ENCODE measurements around the gene NUMA1. TPM values are rescaled to one million over a fixed set of nuclear protein-coding genes. Genes with fewer than 3 reads are reported as not detected.

NUMA1 gene
- total RNA-seq, 1 donor from 2014 or later = 103 TPM

DNA sequence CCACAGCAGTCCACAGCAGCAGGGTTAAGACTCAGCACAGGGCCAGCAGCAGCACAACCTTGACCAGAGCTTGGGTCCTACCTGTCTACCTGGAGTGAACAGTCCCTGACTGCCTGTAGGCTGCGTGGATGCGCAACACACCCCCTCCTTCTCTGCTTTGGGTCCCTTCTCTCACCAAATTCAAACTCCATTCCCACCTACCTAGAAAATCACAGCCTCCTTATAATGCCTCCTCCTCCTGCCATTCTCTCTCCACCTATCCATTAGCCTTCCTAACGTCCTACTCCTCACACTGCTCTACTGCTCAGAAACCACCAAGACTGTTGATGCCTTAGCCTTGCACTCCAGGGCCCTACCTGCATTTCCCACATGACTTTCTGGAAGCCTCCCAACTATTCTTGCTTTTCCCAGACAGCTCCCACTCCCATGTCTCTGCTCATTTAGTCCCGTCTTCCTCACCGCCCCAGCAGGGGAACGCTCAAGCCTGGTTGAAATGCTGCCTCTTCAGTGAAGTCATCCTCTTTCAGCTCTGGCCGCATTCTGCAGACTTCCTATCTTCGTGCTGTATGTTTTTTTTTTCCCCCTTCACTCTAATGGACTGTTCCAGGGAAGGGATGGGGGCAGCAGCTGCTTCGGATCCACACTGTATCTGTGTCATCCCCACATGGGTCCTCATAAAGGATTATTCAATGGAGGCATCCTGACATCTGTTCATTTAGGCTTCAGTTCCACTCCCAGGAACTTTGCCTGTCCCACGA, 78.3 kb downstream of the NUMA1 start:
- no peak for DNase-seq (ENCODE audit: low read depth in 2 of 2)

DNA sequence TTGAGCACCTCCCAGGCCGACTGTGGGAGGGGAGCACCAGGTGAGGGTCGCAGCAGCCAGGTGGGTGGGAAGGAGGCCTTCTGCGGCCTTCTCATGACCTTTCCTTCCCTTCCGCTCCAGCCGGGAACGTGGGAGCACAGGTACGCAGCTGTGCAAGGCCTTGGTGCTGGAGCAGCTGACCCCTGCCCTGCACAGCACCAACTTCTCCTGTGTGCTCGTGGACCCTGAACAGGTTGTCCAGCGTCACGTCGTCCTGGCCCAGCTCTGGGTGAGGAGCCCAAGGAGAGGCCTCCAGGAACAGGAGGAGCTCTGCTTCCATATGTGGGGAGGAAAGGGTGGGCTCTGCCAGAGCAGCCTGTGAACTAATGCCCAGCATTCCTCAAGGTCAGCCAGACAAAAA, 79.1 kb downstream of the NUMA1 start:
- no peak for DNase-seq (ENCODE audit: low read depth in 2 of 2)

DNA sequence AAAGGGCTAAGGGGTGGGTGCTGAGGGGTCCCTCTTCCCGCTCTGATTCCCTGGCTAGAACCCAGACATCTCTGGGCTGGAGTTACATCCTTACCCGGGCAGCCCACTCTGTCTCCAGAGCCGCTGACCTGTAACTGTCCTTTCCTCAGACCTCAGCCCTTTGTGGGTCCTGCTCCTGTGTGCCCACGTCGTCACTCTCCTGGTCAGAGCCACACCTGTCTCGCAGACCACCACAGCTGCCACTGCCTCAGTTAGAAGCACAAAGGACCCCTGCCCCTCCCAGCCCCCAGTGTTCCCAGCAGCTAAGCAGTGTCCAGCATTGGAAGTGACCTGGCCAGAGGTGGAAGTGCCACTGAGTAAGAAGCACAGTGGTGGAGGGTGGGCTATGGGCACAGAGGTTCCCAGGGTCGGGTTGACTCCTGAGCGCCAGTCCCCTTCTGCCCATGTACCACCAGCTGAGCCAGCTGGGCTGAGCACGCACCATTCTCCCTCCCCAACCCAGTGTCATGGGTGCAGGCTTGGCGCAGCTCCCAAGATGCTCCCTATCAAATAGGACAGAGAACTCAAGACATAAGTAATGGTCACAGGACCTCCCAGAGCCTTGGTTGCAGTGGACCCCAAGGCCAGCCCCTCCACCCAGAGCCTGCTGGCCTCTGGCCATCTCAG, 80.0 kb downstream of the NUMA1 start:
- no peak for DNase-seq (ENCODE audit: low read depth in 2 of 2)

DNA sequence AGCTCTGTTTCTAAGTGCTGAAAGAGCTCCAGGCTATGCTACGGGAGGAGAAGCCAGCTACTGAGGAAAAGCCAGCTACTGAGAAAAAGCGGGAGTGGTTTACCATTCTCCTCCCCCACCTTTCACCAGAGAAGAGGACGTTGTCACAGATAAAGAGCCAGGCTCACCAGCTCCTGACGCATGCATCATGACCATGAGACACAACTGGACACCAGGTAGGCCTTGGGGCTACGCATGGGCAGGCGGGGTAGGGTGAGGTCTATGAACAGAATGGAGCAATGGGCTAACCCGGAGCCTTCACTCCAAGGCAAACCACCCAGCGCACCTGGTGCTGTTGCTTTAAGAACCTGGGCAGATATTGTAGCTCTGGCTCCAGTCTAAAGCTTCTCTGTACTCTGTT, 80.5 kb downstream of the NUMA1 start:
- no peak for DNase-seq (ENCODE audit: low read depth in 2 of 2)

DNA sequence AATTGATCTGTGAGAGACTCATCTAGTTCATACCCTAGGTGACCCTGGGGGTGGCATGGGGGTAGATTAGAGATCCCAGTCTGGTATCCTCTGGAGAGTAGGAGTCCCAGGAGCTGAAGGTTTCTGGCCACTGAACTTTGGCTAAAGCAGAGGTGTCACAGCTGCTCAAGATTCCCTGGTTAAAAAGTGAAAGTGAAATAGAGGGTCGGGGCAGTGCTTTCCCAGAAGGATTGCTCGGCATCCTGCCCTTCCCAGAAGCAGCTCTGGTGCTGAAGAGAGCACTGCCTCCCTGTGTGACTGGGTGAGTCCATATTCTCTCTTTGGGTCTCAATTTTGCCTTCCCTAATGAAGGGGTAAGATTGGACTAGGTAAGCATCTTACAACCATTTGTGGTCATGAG, 81.0 kb downstream of the NUMA1 start:
- peak; percentile 23 to 61 for DNase-seq (ENCODE audit: low read depth in 2 of 2)

DNA sequence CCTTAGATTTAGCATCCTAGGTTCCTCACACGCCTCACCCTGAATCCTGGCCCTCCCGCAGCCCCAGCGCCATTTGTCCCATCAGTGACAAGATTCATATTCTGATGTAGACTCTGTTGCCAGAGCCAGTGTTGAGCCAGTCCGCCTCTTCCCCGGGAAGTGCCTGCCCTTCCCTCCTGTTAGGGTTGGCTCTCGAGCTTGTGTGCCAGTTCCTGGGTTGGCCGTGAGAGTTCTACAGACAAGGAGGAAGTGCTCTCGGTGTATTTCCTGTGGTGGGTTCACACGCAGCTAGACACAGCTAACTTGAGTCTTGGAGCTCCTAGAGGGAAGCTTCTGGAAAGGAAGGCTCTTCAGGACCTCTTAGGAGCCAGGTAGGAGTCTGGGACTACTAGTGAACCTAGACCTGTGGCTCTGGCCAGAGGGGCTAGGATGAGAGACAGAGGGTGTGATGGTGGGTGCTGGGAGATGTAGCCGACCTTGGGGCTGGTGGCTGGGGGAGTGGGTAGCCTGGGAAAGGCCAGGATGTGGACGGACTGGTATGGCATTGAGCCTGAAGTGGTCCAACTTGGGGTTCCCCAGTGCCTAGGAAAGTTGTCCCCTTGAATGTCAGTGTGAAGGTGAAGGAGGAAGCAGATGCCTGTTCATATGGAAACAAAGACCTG, 81.6 kb downstream of the NUMA1 start, which contains the start of gene IL18BP:
Gene IL18BP, plus strand, starts transcription at position 261 of the 662 bp plus-strand sequence. CDS start 1,076 bp downstream, outside the sequence.
- peak; percentile 47 to 70 for DNase-seq (ENCODE audit: low read depth in 2 of 2)

DNA sequence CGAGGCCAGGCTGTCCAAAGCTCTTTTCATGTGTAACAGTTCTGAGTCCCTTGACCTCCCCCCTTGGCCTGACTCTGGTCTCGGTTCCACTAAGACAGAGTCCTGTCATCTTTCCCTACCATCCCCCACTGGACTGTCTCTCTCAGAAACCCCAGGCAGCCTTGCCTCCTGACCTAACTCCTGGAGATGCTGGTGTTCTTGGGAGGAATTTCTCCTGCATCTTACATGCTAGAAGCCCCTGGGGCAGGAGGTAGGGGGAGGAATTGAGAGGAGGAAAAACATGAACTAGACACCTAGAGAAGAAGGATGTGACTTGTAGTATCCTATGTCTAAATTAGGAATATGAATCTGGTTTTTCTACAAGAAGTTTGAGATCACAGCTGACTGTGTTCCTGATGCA, 82.3 kb downstream of the NUMA1 start:
- DNase-seq (ENCODE audit: low read depth in 2 of 2) = no peak

DNA sequence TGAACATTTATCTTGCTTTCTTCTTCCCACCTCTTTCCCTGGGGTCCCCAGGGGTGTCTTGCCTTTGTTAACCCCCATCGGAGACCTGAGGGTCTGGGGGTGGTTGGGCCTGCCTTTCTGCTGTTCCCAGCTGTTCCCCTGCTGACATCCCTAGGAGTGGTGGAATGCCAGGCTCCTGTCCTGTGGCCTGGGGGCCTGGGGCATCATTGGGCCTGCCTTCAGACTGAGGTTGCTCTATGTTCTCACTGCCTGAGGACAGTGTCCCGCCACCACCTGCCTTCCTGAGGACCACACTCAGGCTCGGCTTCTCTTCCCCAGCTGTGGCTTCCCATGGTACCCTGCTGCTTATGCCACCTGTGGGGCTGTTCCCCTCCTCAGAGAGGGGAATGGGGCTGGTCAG, 82.7 kb downstream of the NUMA1 start:
- no peak for DNase-seq (ENCODE audit: low read depth in 2 of 2)

DNA sequence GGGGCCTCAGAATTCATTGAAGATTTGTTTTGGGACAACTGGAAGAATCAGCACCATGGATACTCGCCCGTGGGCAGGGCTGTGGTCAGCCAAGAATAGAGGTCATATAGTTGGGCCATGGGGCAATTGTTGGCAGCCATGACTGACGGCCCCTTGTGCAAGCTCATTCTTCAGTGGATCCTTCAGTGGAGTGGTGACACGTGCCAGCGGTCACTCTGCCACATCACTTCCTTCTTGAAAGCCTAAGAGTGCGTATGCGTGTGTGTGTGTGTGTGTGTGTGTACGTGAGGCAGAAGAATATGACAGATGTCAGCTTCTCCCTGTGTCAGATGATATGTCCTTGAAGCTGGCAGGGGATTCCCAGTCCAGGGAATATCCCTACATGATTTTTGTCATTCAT, 83.4 kb downstream of the NUMA1 start:
- DNase-seq (ENCODE audit: low read depth in 2 of 2) = no peak

DNA sequence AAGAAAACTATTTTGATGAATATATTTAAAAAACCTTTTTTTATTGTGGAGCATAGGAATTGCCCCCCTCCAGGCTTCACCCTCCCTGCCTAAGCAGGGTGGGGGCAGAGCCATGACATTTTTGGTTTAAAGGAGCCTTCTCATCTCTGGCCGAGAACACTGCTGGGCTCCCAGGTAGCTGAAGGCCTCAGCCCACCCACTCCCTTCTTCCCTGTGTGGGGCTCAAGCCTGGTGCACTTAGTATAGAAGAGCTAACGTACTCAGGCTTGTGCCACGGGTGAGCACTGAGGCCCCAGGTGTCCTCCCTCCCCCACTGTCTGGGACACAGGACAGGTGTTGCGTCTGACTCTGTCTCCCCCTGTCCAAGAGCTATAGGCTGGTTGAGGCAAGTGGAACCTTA, 83.8 kb downstream of the NUMA1 start:
- no peak for DNase-seq (ENCODE audit: low read depth in 2 of 2)

DNA sequence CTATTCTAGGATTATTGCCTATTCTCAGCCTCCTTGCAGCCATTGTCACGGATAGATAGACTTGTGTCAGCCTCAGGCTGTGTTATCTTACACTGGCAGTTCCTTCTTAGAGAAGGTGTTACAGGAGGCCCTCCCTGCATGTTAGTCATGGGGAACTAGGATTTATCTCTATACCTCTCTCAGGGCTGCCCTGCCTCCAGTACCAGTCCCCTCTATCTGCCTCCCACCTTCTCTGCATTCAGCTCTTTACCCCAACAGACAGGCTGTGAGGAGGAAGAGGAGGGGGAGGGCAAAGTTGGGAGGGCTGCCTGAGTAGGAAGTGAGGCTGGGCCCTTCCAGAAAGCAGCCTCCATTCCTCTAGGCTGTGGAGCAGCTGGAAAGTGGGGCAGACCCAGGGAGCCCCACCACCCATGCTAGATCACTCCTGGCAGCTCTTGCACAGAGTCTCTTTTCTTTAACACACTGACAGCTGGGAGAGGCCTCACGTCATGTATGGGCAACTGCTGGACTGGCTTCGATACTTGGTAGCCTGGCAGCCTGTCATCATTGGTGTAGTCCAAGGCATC, 84.5 kb downstream of the NUMA1 start:
- no peak for DNase-seq (ENCODE audit: low read depth in 2 of 2)

DNA sequence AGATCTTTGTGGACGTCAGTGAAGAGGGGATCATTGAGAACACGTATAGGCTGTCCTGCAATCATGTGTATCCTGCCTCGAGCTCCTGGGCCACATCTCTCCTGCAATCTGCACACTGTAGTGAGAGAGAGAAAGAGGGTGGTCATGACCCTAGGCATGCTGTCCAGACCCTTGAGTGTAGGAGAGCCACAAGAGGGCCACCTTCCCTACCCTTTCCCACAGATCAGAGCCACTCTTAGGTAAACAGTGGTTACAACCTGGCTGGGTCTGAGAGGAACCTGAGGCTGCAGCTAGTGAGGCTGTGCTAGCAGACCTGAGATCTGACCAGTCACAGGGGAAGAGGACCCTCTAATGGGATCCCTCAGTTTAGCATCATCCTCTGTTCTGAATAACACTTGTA, 85.6 kb downstream of the NUMA1 start:
- no peak for DNase-seq (ENCODE audit: low read depth in 2 of 2)

DNA sequence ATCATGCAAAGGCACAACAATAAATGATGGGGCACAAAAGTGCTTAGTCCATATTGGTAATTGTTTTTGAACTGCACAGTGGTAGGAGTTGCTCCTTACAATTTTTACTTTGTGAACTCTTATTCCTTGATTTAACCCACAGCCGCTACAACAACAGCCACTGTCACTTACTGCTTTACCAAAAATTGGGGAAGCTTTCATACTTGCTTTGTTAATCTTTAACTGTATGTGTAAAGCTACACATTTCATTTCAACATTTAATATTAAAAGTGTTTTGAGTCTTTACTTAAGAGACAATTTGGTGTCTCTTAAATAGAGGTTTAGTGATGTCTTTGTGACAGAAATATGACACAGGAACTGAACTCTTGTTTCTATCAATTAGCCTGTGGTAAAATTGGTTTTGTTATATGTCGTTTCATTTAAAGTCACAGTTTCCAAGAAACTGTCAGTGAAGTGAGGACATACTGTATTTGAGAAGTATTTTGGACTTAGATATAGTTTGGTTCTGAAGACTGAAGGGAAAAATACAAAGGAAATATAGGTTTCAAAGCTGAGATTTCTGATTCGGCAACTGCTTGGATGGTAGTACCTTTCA, 88.1 kb downstream of the NUMA1 start:
- no peak for DNase-seq (ENCODE audit: low read depth in 2 of 2)

DNA sequence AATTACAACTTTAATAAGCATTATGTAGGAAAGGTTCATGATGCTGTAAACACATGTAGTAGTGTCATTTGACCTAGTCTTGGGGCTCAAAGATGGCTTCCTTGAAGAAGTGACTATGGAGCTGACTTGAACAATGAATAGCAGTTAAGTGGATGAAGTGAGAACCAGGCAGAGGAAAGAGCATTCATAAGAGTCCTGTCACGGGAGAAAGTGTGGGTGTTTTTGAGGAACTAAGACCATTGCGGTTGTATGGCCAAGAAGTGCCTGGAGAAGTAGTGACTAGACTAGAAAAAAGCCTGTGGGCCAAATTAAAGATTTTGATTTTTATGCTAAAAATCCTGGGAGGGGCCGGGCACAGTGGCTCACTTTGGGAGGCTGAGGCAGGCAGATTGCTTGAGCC, 88.8 kb downstream of the NUMA1 start:
- no peak for DNase-seq (ENCODE audit: low read depth in 2 of 2)

DNA sequence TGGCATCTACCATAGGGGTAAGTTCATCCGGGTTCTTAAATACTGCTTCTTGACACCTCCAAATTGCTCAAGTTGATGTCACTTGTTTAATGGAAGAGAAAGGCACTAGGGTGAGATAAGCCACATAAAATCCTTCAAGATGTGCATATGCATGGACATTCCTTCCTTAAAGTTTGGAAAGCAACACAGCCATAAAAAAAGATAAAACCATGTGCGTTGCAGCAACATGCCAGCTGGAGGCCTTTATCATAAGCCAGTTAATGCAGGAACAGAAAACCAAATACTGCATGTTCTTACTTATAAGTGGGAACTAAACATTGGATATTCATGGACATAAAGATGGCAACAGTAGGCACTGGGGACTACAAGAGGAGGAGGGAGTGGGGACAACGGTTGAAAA, 89.6 kb downstream of the NUMA1 start:
- no peak for DNase-seq (ENCODE audit: low read depth in 2 of 2)

DNA sequence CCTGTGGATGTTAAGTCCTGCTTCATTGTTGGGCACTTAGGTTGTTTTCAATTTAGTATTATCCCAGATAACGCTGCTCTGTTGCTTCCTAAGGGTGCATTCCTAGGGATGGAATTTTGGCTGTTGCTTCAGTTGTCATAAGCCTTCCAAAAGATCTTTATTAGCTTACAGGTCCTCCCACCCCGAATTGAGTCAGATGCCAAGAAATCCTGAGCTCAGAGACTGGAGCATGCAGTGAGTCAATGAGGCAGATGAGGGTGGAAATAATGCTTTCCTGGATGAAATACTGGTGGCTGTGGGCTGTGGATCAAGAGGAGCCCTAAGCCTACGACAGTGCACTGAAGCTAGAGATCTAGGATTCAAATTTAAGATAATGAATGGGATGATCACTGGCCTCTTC, 92.3 kb downstream of the NUMA1 start:
- peak in 1 of 2 donors; percentile 32 for DNase-seq (ENCODE audit: low read depth in 2 of 2)

DNA sequence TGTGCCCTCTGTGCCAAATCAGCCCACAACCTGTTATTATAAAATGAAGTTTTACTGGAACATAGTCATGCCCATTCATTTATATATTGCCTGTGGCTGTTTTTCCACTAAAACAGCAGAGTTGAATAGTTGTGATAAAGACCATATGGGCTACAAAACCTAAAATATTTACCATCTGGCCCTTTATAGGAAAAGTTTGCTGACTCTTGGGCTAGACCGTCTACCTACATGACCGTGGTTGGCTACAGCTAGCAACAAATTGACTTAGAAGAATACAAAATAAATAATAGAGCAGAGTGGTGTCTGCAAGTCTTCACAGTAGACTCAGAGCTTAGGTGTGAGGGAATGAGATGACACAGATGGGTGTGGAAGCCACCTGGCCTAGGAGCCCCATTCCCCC, 92.8 kb downstream of the NUMA1 start:
- no peak for DNase-seq (ENCODE audit: low read depth in 2 of 2)

DNA sequence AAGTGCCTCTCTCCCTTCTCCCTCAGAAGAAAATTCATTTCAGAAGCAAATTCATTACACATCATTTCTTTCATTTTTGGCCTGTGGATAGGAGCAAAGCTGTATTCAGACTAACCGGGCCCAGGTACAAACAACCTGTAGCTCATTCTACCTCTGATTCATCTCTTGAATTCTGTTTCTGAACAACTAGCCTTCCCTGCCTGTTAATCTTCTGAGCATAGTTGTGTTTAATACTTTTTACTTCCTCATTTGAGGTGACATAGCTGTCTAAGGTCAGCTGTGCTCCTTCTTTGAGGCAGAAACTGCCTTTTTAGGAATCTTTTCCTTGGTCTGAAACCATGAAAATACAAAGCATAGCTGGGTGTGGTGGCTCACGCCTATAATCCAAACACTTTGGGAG, 94.2 kb downstream of the NUMA1 start:
- no peak for DNase-seq (ENCODE audit: low read depth in 2 of 2)

DNA sequence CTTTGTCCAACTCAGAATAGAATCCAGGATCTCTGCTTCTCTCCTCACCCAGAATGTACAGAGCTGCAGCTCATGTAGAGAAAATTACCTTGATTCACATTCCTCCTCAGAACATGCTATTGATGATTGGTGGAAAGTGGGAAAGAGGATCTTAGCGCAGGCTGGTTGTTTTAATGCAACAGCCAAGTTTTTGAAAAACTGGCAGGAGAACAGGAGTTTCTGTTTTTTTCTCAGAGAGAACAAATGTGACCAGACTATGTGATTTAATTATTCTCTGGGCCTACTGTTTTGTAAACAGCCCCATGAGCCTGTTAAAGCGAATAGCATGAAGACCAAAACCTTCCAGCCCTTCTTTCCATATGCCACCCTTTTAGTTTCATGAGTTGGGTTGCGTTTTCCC, 100.7 kb downstream of the NUMA1 start:
- no peak for DNase-seq (ENCODE audit: low read depth in 2 of 2)

DNA sequence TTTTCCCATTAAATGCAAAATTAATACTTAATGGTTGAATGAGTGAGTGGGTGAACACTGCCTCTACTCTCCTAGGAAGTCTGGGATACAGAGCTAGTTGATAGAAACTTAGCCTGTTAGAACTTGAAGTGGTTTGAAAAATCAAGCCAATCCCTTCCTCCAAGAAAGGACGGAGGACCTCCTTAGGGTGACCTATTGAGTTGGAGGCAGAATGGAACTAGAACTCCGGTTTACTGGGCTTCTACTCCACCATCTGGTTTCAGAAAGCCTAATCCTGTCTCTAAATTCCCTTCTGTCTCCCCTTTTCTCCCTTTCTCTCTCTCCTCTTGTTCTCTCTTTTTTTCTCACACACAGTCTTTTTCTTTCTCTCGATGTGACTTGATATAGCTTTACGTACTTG, 101.2 kb downstream of the NUMA1 start:
- DNase-seq (ENCODE audit: low read depth in 2 of 2) = no peak

DNA sequence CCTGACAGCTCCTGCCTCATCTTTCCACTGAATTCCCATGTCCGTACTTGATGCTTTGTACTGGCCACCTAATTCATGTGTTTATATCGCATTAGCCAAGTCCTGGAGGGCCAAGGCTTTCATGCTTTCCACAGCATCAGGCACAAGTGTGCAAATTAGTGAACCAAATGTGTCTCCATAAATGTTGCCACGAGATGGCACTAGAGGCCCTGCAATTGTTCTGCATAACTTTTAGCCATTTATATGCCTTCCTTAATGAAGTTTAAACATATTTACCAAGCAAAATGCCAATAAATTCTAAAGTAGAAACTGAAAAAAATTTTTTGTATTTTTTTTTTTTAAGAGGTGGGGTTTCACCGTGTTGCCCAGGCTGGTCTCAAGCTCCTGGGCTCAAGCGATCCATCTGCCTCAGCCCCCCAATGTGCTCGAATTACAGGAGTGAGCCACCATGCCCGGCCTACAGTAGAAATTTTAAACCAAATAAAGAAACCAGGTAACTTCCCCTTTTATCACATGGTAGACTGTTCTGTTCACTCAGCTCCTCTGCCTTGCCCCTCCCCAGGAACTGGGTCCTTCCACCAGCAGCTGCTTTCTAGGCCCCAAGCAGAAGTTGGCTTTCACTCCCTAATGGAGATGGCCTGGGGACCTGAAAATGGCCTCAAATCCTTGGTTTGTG, 102.5 kb downstream of the NUMA1 start:
- DNase-seq (ENCODE audit: low read depth in 2 of 2) = peak; percentile 62 to 74

Data from lung microvascular endothelial cell (primary cell).